ENCODE data around the gene BIRC3. TPM values are rescaled to one million over a fixed set of nuclear protein-coding genes. Genes with fewer than 3 reads are reported as not detected.

Gene BIRC3
- total RNA-seq, 4 donors from 2014 or later: 1.7 to 2.5 (median 2.0) TPM

- TF ChIP-seq, protein P1, sequence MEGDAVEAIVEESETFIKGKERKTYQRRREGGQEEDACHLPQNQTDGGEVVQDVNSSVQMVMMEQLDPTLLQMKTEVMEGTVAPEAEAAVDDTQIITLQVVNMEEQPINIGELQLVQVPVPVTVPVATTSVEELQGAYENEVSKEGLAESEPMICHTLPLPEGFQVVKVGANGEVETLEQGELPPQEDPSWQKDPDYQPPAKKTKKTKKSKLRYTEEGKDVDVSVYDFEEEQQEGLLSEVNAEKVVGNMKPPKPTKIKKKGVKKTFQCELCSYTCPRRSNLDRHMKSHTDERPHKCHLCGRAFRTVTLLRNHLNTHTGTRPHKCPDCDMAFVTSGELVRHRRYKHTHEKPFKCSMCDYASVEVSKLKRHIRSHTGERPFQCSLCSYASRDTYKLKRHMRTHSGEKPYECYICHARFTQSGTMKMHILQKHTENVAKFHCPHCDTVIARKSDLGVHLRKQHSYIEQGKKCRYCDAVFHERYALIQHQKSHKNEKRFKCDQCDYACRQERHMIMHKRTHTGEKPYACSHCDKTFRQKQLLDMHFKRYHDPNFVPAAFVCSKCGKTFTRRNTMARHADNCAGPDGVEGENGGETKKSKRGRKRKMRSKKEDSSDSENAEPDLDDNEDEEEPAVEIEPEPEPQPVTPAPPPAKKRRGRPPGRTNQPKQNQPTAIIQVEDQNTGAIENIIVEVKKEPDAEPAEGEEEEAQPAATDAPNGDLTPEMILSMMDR (IDR thresholded peaks at IDR 0.05 in 4 of 5, conservative IDR thresholded peaks at IDR 0.05 in 1 of 5): no peak
- no peak for TF ChIP-seq POLR2A (IDR thresholded peaks at IDR 0.05)
- in situ Hi-C loops (cut with MboI; ENCODE audit: low sequenced_read_pairs in 4 of 4): no loop called here
- intact Hi-C loops (cut with DNase I; ENCODE audit: low total_unique reads): no loop called here
These were observed 43.4 kb downstream of the BIRC3 start for GRCh38 chr11:102360681-102361080.

DNA sequence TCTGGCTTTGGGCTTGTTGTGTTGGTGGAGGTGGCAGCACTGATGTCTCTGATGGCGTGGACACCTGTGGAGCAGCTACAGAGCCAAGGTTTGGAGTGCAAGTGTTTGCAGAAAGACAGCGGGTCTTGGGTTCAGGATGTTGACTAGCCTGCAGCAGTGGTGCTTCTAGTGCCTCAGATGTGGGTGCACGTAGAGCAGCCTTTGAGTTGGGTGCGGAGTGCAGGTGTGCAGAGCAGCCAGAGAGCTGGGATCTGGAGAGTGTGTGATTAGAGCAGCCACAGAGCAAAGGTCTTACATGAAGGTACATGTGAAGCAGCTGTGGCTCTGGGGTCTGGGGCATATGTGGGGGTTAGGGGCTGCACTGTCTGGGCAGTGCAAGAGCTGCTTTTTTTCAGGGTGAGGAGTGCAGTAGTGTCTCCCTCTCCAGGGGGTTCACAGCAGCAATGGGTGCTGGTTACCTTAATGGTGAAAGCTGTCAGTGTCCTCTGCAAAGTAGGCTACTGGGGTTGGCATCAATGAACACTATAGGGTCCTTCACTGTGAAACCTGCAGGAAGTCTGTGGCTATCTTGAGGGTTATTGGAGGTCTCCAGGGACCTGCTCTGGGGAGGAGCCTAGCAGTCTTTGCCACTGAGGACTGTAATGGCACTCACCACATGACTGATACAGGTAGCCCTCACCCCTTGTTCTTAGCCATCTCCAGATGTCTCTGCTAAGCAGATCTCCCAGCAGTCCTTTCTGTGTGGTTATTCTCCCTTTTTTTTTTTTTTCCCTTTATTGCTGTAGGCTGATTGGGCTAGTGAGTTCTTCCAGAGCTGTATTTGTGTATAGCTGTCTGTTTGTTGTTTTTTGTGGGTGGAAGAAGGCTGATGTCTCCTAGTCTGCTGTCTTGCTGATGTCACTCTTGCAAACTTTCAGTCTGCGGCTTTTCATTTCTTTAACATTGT lies 44.1 kb downstream of the BIRC3 start:
- Histone ChIP-seq H3K27me3 (no peaks in the 10 kb centered on the region), H3K36me3 (peaks cover 0 to 63% of the 10 kb centered on the region in 2 donors), H3K9me3 (no peaks in the 10 kb centered on the region), H3K27ac (no peak overlapping the region), H3K4me1 (no peaks in the 10 kb centered on the region), H3K4me3 (no peak overlapping the region)
- TF ChIP-seq, protein P1 (IDR thresholded peaks at IDR 0.05 in 4 of 5, conservative IDR thresholded peaks at IDR 0.05 in 1 of 5): no peak
- no peak for TF ChIP-seq POLR2A (IDR thresholded peaks at IDR 0.05)
- DNase-seq (no peak), ATAC-seq (no peak)
- in situ Hi-C loops (cut with MboI; ENCODE audit: low sequenced_read_pairs in 4 of 4): no loop called here
- intact Hi-C loops (cut with DNase I; ENCODE audit: low total_unique reads): no loop called here

More at GRCh38 chr11:102360681-102361080, 43.4 kb downstream of the BIRC3 start:
- no peak for ATAC-seq
- Histone ChIP-seq H3K4me3 (no peak overlapping the region), H3K9me3 (no peaks in the 10 kb centered on the region), H3K27ac (no peak overlapping the region), H3K4me1 (no peaks in the 10 kb centered on the region), H3K27me3 (no peaks in the 10 kb centered on the region), H3K36me3 (peaks cover 0 to 57% of the 10 kb centered on the region in 2 donors)
- no peak for DNase-seq

DNA sequence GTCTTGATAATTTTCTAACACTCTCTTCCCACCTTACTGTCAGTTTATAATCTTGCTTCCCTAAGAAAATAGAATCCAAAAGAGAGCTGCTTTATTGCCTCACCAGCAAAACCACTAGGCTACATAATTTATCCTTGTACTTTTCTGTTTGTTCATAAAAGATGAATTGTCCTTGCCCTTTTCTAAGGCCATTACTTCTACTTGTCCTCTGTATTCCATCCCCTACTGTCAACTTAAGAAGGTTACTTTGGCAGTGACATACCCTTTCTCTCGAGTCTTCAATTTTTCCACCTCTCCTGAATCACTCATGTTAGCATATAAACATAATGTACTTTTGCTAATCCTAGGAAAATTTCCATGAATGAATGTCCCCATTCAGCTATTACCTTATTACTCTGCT lies 47.7 kb downstream of the BIRC3 start:
- intact Hi-C loops (cut with DNase I; ENCODE audit: low total_unique reads): no loop called here
- Histone ChIP-seq H3K36me3 (peaks cover 0 to 78% of the 10 kb centered on the region in 2 donors), H3K4me3 (no peak overlapping the region), H3K27ac (no peak overlapping the region), H3K27me3 (no peaks in the 10 kb centered on the region), H3K4me1 (no peaks in the 10 kb centered on the region), H3K9me3 (no peaks in the 10 kb centered on the region)
- in situ Hi-C loops (cut with MboI; ENCODE audit: low sequenced_read_pairs in 4 of 4): no loop called here
- TF ChIP-seq, protein P1 (IDR thresholded peaks at IDR 0.05 in 4 of 5, conservative IDR thresholded peaks at IDR 0.05 in 1 of 5): no peak
- no peak for TF ChIP-seq POLR2A (IDR thresholded peaks at IDR 0.05)
- ATAC-seq: no peak
- no peak for DNase-seq

DNA sequence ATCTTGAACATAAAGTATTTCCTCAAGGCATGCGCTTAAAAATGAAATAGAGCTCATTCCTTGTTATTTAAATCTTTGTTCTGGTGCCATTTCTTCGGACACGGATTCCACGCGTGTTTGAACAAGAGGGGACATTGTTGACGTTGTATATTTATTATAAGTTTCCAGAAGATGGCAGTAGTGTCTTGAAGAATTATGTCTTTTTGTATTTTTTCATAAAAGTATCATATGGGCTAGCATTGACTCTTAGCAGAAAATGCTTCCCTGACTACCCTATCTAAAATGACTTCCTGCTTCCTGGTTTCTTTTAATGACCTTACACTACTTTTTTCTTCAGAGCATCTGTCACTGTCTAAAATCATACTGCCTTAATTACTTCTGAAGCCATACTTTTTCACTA lies 50.1 kb downstream of the BIRC3 start:
- in situ Hi-C loops (cut with MboI; ENCODE audit: low sequenced_read_pairs in 4 of 4): no loop called here
- no peaks in the 10 kb centered on the region for H3K9me3 ChIP-seq
- H3K4me3 ChIP-seq: no peak overlapping the region
- ATAC-seq (no peak), DNase-seq (no peak)
- intact Hi-C loops (cut with DNase I; ENCODE audit: low total_unique reads): no loop called here
- peaks cover 0 to 61% of the 10 kb centered on the region in 2 donors for H3K36me3 ChIP-seq
- H3K27ac ChIP-seq: no peak overlapping the region
- TF ChIP-seq, protein P1 (IDR thresholded peaks at IDR 0.05 in 4 of 5, conservative IDR thresholded peaks at IDR 0.05 in 1 of 5): no peak
- no peak for TF ChIP-seq POLR2A (IDR thresholded peaks at IDR 0.05)
- no peaks in the 10 kb centered on the region for H3K27me3 ChIP-seq
- H3K4me1 ChIP-seq: no peaks in the 10 kb centered on the region
